SK-N-SH treated with all-trans-retinoic acid at 6 μM for 48 hours (cell line): ENCODE measurements around the gene LSAMP.
A peak's percentile ranks its signal among the peaks of the same experiment; 100 is the strongest.

Experiments used
- ATAC-seq: fragments of 200-7000 bp; cut with Tn5 transposase; 3 replicates; pipeline ENCODE4 v1.9.1; 2020; ENCODE audit warnings: mild to moderate bottlenecking, moderate library complexity
- ARNTL ChIP-seq: fragments of 450-650 bp; formaldehyde crosslinking; IDR thresholded peaks from 2 replicates; pipeline ENCODE4 v1.5.0; 2020; ENCODE audit warnings: low read depth, mild to moderate bottlenecking, moderate library complexity, borderline replicate concordance
- BACH2 ChIP-seq: fragments of 250-450 bp; sonication (Bioruptor Pico); IDR thresholded peaks from 2 replicates; pipeline ENCODE4 v1.9.0; 2021; ENCODE audit warnings: mild to moderate bottlenecking, borderline replicate concordance
- CSDC2 ChIP-seq: fragments of 250-450 bp; sonication (Bioruptor Pico); IDR thresholded peaks from 2 replicates; pipeline ENCODE4 v1.5.0; 2020; ENCODE audit warnings: mild to moderate bottlenecking, moderate library complexity
- ESRRG ChIP-seq: fragments of 250-450 bp; sonication (Bioruptor Pico); IDR thresholded peaks from 2 replicates; pipeline ENCODE4 v1.6.1; 2021; ENCODE audit warnings: mild to moderate bottlenecking
- GLIS3 ChIP-seq: fragments of 250-450 bp; sonication (Bioruptor Pico); IDR thresholded peaks from 2 replicates; pipeline ENCODE4 v1.5.0; 2020; ENCODE audit warnings: mild to moderate bottlenecking, moderate library complexity
- ISL1 ChIP-seq: fragments of 250-450 bp; sonication (Bioruptor Pico); IDR thresholded peaks from 2 replicates; pipeline ENCODE4 v2.1.2; 2022; ENCODE audit warnings: mild to moderate bottlenecking, moderate library complexity
- OSR1 ChIP-seq: fragments of 250-450 bp; sonication (Bioruptor Pico); IDR thresholded peaks from 2 replicates; pipeline ENCODE4 v1.8.0; 2022; ENCODE audit warnings: moderate library complexity, mild to moderate bottlenecking, inconsistent platforms
- PPARA ChIP-seq: fragments of 250-450 bp; sonication (Bioruptor Pico); IDR thresholded peaks from 2 replicates; pipeline ENCODE4 v1.5.0; 2020; ENCODE audit warnings: mild to moderate bottlenecking, borderline replicate concordance
- RARB ChIP-seq: fragments of 250-450 bp; sonication (Bioruptor Pico); IDR thresholded peaks from 2 replicates; pipeline ENCODE4 v1.8.0; 2021; ENCODE audit warnings: mild to moderate bottlenecking, moderate library complexity
- SNAI2 ChIP-seq: fragments of 250-450 bp; sonication (Bioruptor Pico); IDR thresholded peaks from 2 replicates; pipeline ENCODE4 v1.5.0; 2020; ENCODE audit warnings: mild to moderate bottlenecking, moderate library complexity
- TCF4 ChIP-seq: fragments of 250-450 bp; sonication (Bioruptor Pico); IDR thresholded peaks from 2 replicates; pipeline ENCODE4 v1.8.0; 2021; ENCODE audit warnings: mild to moderate bottlenecking, moderate library complexity, borderline replicate concordance
- TOX ChIP-seq: fragments of 250-450 bp; sonication (Bioruptor Pico); IDR thresholded peaks from 2 replicates; pipeline ENCODE4 v1.8.0; 2021; ENCODE audit warnings: mild to moderate bottlenecking, moderate library complexity, borderline replicate concordance
- ZFP3 ChIP-seq: fragments of 250-450 bp; sonication (Bioruptor Pico); IDR thresholded peaks from 2 replicates; pipeline ENCODE4 v1.5.0; 2020; ENCODE audit warnings: mild to moderate bottlenecking, moderate library complexity
- ZFP30 ChIP-seq: fragments of 450-650 bp; formaldehyde crosslinking; IDR thresholded peaks from 2 replicates; pipeline ENCODE4 v1.5.0; 2022; ENCODE audit warnings: mild to moderate bottlenecking, moderate library complexity
- ZNF565 ChIP-seq: fragments of 450-650 bp; formaldehyde crosslinking; conservative IDR thresholded peaks from 2 replicates; pipeline ENCODE4 v1.5.0; 2020; ENCODE audit warnings: low read depth, mild to moderate bottlenecking, moderate library complexity
- ZNF70 ChIP-seq: fragments of 450-650 bp; formaldehyde crosslinking; IDR thresholded peaks from 2 replicates; pipeline ENCODE4 v1.5.0; 2020; ENCODE audit warnings: mild to moderate bottlenecking, moderate library complexity
- ZNF8 ChIP-seq: fragments of 450-650 bp; formaldehyde crosslinking; IDR thresholded peaks from 2 replicates; pipeline ENCODE4 v1.5.0; 2020; ENCODE audit warnings: mild to moderate bottlenecking, moderate library complexity
- TF ChIP-seq, protein P1 (sequence below): fragments of 250-450 bp; sonication (Bioruptor Pico); IDR thresholded peaks from 2 replicates; pipeline ENCODE4 v1.8.0; 2020; ENCODE audit warnings: mild to moderate bottlenecking, moderate library complexity, borderline replicate concordance
- TF ChIP-seq, protein P2 (sequence below): fragments of 250-450 bp; sonication (Bioruptor Pico); IDR thresholded peaks from 2 replicates; pipeline ENCODE4 v1.8.0; 2021; ENCODE audit warnings: low read depth, mild to moderate bottlenecking, moderate library complexity, borderline replicate concordance
- TF ChIP-seq, protein P3 (sequence below): fragments of 250-450 bp; sonication (Bioruptor Pico); IDR thresholded peaks from 2 replicates; pipeline ENCODE4 v1.5.0; 2020; ENCODE audit warnings: mild to moderate bottlenecking, moderate library complexity
- TF ChIP-seq, protein P4 (sequence below): fragments of 250-450 bp; sonication (Bioruptor Pico); IDR thresholded peaks from 2 replicates; pipeline ENCODE4 v1.5.1; 2020; ENCODE audit warnings: low read depth, mild to moderate bottlenecking, moderate library complexity

Gene LSAMP

DNA sequence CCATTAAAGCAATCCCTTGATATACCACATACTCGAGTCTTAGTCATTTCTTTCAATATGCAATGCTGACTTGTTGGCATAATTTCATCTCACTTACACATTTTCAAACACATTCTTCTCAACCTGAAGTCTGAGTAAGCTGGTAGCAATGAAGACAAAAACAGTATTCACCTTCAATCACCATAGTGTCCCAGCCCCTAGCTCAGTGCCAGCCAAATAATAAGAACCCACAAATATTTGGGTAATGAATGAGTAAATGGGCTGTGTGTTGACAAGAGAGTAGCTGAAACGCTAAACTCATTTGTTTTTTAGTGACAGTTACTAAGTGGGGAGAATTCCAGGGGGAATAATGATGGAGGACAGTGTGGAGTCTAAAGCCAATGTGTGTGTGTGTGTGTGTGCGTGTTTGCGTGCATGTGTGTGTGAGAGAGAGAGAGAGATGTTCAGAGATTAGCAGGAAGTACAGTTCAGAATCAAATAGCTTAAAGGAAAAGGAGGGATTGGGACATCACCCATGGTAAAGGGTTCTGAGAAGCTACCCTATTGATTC lies 656.3 kb downstream of the LSAMP start (continued):
- TF ChIP-seq, protein P1, sequence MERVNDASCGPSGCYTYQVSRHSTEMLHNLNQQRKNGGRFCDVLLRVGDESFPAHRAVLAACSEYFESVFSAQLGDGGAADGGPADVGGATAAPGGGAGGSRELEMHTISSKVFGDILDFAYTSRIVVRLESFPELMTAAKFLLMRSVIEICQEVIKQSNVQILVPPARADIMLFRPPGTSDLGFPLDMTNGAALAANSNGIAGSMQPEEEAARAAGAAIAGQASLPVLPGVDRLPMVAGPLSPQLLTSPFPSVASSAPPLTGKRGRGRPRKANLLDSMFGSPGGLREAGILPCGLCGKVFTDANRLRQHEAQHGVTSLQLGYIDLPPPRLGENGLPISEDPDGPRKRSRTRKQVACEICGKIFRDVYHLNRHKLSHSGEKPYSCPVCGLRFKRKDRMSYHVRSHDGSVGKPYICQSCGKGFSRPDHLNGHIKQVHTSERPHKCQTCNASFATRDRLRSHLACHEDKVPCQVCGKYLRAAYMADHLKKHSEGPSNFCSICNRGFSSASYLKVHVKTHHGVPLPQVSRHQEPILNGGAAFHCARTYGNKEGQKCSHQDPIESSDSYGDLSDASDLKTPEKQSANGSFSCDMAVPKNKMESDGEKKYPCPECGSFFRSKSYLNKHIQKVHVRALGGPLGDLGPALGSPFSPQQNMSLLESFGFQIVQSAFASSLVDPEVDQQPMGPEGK (CRISPR knock-in tag), result no peak
- TF ChIP-seq PPARA (no peak), TOX (no peak), TCF4 (no peak), ARNTL (CRISPR knock-in tag) (no peak), ZNF70 (no peak), CSDC2 (CRISPR knock-in tag) (no peak)
- TF ChIP-seq, protein P2, sequence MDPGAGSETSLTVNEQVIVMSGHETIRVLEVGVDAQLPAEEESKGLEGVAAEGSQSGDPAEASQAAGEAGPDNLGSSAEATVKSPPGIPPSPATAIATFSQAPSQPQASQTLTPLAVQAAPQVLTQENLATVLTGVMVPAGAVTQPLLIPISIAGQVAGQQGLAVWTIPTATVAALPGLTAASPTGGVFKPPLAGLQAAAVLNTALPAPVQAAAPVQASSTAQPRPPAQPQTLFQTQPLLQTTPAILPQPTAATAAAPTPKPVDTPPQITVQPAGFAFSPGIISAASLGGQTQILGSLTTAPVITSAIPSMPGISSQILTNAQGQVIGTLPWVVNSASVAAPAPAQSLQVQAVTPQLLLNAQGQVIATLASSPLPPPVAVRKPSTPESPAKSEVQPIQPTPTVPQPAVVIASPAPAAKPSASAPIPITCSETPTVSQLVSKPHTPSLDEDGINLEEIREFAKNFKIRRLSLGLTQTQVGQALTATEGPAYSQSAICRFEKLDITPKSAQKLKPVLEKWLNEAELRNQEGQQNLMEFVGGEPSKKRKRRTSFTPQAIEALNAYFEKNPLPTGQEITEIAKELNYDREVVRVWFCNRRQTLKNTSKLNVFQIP (CRISPR knock-in tag), result peak; percentile 46; the same call in 1 of the 2 replicates

DNA sequence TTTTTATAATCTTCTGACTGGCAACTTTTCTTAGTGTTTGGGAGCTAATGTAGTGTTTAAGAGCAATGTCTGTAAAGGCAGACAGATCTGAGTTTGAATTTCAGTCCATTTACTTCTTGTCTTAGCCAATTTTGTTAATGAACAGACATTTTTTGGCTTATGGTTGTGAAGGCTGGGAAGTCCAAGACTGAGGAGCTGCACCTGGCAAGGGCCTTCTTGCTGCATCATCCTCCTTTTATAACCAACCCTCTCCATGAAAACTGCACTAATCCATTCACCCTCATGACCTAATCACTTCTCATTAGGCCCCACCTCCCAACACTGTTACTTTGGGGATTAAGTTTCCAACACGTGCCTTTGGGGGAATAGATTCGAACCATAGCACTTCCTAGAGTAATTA lies 657.5 kb downstream of the LSAMP start:
- no peak for TF ChIP-seq TOX
- TF ChIP-seq, protein P3, sequence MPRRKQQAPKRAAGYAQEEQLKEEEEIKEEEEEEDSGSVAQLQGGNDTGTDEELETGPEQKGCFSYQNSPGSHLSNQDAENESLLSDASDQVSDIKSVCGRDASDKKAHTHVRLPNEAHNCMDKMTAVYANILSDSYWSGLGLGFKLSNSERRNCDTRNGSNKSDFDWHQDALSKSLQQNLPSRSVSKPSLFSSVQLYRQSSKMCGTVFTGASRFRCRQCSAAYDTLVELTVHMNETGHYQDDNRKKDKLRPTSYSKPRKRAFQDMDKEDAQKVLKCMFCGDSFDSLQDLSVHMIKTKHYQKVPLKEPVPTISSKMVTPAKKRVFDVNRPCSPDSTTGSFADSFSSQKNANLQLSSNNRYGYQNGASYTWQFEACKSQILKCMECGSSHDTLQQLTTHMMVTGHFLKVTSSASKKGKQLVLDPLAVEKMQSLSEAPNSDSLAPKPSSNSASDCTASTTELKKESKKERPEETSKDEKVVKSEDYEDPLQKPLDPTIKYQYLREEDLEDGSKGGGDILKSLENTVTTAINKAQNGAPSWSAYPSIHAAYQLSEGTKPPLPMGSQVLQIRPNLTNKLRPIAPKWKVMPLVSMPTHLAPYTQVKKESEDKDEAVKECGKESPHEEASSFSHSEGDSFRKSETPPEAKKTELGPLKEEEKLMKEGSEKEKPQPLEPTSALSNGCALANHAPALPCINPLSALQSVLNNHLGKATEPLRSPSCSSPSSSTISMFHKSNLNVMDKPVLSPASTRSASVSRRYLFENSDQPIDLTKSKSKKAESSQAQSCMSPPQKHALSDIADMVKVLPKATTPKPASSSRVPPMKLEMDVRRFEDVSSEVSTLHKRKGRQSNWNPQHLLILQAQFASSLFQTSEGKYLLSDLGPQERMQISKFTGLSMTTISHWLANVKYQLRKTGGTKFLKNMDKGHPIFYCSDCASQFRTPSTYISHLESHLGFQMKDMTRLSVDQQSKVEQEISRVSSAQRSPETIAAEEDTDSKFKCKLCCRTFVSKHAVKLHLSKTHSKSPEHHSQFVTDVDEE (CRISPR knock-in tag), result no peak
- no peak for TF ChIP-seq ZNF8 (CRISPR knock-in tag)
- TF ChIP-seq PPARA, result no peak
- ATAC-seq, result no peak

DNA sequence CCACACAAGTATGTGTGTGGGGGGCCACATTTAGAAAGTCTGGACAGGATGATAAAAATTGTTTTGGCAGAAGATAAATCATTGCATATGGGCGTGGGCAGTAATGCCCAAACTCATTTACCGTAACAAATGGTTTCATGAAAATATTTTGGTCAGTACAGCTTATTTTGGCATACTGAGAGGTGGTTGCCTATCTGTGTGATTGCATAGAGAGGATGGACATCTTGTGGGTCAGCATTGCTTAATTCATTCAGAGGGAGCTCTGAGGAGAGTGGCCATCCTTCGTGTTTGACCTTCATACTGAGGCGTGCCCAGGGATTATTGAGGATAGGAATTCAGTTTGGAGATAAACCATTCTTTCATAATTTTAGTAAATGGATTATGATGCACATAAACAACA lies 659.5 kb downstream of the LSAMP start:
- TF ChIP-seq ZFP30 (CRISPR knock-in tag) (no peak), ESRRG (no peak), GLIS3 (CRISPR knock-in tag) (no peak), RARB (CRISPR knock-in tag) (no peak), ZNF565 (no peak), CSDC2 (CRISPR knock-in tag) (no peak), OSR1 (no peak), ISL1 (CRISPR knock-in tag) (no peak), SNAI2 (CRISPR knock-in tag) (no peak), BACH2 (CRISPR knock-in tag) (no peak), ZFP3 (CRISPR knock-in tag) (no peak)
- TF ChIP-seq, protein P1 (CRISPR knock-in tag), result no peak
- TF ChIP-seq, protein P4, sequence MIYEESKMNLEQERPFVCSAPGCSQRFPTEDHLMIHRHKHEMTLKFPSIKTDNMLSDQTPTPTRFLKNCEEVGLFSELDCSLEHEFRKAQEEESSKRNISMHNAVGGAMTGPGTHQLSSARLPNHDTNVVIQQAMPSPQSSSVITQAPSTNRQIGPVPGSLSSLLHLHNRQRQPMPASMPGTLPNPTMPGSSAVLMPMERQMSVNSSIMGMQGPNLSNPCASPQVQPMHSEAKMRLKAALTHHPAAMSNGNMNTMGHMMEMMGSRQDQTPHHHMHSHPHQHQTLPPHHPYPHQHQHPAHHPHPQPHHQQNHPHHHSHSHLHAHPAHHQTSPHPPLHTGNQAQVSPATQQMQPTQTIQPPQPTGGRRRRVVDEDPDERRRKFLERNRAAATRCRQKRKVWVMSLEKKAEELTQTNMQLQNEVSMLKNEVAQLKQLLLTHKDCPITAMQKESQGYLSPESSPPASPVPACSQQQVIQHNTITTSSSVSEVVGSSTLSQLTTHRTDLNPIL (CRISPR knock-in tag), result no peak
- TF ChIP-seq, protein P3 (CRISPR knock-in tag), result no peak
- TF ChIP-seq, protein P2 (CRISPR knock-in tag), result no peak
- TF ChIP-seq, all 23 proteins: peak for 0
- no peak for ATAC-seq
